ENCODE data around the gene CCDC78.

Gene CCDC78

GRCh38 chr16:678209-678857 is 47.9 kb downstream of the CCDC78 start:
- DNase-seq (ENCODE audit: low spot score), result no peak

- DNase-seq (ENCODE audit: low spot score), result no peak
Measured at GRCh38 chr16:677316-678190, 48.7 kb downstream of the CCDC78 start.

- no peak for DNase-seq (ENCODE audit: low spot score)
Measured at GRCh38 chr16:676913-677312, 49.3 kb downstream of the CCDC78 start.

- no peak for DNase-seq (ENCODE audit: low spot score)
Measured at GRCh38 chr16:676565-676902, 49.7 kb downstream of the CCDC78 start.

- DNase-seq (ENCODE audit: low spot score), result no peak
Measured at GRCh38 chr16:675884-676564, 50.2 kb downstream of the CCDC78 start.

GRCh38 chr16:674968-675883 is 51.0 kb downstream of the CCDC78 start, which contains the start of gene RHBDL1:
TSS of gene RHBDL1 (plus strand) at chr16:675671. CDS start at chr16:675791, 120 bp downstream.
- no peak for DNase-seq (ENCODE audit: low spot score)

GRCh38 chr16:674214-674881 is 51.9 kb downstream of the CCDC78 start:
- DNase-seq (ENCODE audit: low spot score), result no peak

GRCh38 chr16:673399-673991 is 52.7 kb downstream of the CCDC78 start:
- no peak for DNase-seq (ENCODE audit: low spot score)

- no peak for DNase-seq (ENCODE audit: low spot score)
Measured at GRCh38 chr16:672851-673250, 53.4 kb downstream of the CCDC78 start.

All from germinal center (tissue), 1 donor.